HG02852 (cell line): Measurements from ENCODE around the gene VPS39.

Experiments
- ATAC-seq: cut with Tn5 transposase; IDR thresholded peaks from one replicate; pipeline ENCODE4 v1.9.1; 2021; ENCODE audit warnings: mild to moderate bottlenecking, moderate library complexity; ENCODE audit not compliant: unreplicated experiment

VPS39 gene

DNA sequence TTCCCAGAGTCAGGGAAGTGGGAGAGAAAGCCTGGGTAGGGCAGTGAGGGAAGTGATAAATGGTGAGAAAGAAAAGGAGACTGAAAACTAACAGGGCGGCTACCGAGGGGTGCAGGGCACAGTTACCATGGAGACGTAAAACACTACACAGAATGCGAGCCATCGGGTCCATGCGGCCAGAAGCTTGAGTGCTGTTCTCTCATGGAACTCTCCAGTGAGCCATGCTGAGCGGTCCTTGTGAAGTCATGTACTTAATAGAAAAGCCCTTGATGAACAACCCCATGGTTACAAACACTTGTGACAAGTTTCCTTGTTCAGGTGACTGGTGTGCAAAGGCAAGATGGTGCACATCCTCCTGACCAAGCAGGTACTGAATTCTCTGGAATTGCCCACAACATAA lies 48.0 kb downstream of the VPS39 start:
- no peak for ATAC-seq

DNA sequence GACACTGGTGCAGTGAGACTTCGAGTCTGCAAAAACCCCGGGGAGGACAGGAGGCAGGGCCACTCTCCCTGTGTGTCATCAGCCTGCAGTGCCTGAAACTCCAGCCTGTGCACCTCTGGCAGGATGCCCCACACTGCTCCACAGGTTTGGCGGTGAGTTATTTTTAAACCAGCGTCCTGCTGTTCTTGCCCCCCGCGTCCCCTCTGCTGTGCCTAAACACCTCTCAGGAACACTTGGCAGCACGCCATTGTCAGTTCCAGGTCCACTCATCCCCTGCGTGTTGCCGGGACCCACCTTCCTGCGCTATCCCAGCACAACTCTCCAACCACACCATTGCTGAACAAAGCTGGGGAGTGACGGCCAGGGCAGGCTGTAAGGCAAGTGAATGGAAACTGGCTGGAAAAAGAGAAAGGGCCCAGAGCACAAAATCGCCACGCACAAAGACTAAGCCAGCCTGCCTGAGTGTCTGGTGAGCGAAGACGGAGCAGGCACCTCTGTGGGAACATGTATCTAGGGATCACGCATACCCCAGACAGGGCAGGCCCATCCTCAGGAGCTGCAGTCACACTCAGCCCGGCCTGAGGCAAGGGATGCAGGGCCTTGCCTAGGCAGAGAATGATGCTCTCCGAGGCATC lies 48.6 kb downstream of the VPS39 start:
- no peak for ATAC-seq

DNA sequence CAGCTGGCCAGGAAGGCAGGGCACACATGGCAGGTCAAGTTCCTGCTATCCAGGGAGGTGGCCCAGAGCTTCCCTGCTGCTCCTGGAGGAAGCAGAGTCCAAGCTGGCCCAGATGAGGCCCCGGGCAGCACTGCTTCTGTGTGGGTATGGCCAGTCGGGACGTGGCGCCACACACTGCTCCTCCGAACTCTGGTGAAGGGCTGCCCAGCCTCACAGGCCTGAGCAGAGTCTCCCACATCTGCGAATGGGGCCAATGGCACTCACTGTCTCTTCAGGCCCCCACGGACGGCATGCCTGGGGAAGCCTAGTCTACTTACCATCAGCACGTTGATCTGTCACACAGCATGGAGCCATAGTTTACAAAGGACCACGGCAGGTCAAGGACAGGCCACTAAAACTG lies 49.2 kb downstream of the VPS39 start:
- no peak for ATAC-seq

- ATAC-seq: no peak
These were observed 49.9 kb downstream of the VPS39 start for GRCh38 chr15:42157981-42158765.

GRCh38 chr15:42157381-42157780 lies 50.7 kb downstream of the VPS39 start:
- ATAC-seq: no peak

DNA sequence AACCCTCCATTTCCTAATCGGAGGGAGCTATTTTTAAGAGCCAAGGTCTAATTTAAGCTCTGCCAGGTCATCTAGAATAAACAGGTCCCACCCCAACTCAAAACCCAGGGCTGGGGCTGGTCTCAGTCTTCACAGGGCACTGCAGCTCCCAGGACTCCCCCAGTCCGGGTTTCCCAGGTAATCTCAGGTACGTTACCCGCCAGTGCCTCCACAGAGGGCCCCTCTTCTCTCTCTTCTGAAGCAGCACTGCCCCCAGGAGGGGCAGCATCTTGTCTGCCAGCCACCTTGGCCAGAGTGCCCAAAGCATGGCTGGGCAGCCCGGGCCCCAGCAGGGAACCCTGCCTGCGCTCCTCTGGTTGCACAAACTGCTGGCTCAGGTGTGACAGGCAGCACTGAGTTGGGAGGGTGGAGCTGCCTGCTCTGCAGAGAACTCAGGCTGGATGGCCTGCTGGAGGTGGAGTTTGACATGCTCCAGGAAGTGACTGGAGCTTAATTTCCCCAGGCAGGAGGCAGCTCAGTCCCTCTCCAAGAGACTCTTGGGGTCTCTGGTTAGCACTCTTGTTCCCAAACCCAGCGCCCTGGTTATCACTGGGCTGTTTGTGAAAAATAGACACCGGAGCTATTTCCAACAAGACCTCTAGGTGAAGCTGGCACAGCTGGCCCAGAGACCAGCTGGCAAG lies 51.7 kb downstream of the VPS39 start, which contains the start of gene PLA2G4F:
Gene PLA2G4F (minus strand): TSS at position 394 of the 680 bp plus-strand sequence. CDS start 87 bp downstream, at position 307.
- ATAC-seq: no peak

GRCh38 chr15:42155546-42156242 lies 52.4 kb downstream of the VPS39 start:
- no peak for ATAC-seq

- ATAC-seq: no peak
These were observed 53.1 kb downstream of the VPS39 start for GRCh38 chr15:42154956-42155355.

DNA sequence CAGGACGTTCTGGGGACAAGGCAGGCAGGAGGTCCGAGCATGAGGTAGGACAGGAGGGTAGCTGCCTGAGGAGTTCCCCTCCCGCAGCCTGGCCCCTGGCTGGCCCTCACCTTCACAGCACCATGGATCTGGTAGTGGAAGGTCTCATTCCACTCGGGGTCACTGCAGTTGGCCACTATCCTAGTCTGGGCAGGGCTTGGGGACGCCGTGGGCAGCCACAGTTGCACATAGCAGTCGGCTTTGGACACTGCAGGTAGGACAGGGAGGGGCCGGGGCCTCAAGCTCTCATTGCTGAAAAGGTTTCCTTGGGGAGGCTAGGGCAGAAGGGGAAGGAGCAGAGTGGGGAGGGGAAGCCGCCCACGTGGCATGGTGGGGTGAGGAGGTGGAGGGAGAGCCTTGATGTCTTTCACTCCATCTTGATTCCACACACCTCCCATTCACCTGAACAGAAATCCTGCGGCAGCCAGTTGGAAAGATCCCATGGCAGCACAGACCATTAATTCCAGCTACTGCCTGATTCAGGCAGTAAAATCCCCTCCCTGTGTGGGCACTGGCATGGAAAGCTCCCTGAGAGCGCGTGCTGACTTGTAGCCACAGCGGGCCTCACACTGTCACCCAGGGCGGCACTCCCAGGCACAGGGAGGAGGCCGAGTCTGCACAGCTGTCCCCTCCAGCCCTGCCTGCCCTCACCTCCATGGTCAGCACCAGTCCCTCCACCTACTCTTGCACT lies 53.7 kb downstream of the VPS39 start:
- no peak for ATAC-seq

- no peak for ATAC-seq
These were observed 54.3 kb downstream of the VPS39 start for GRCh38 chr15:42153874-42154211.

- ATAC-seq: no peak
These were observed 55.0 kb downstream of the VPS39 start for GRCh38 chr15:42152921-42153698.

DNA sequence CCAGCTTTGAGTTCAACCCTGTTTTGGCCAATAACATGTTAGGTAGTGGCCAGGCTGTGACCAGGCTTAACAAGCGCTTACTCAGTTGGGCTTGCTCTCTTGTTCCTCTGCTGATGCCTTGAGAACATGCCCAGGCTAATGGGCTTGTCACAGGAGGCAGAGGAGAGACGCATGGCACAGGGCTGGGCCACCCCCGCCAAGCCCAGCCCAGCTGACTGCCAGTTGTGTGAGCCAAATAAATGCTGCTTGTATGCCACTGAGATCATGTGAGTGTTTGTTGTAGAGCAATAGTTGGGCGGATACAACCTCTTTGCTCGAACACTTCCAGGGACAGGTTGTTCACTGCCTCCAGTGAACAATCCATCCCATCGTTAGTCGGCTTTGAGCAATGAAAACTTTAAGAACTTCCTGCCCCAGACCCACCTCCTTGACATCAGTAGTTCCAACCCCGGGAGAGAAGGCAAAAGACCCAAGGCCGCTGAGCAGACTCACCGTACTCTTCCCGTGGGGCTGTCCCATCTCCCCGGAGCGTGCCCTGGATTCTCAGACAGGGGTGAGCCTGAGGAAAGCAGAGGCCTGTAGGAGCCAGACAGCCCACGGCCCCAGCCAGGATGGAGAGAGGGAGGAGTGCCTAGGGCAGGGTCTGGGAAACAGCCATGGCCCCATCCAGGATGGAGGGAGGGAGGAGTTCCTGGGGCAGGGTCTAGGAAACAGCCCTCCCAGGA lies 55.7 kb downstream of the VPS39 start:
- ATAC-seq: no peak

- no peak for ATAC-seq
These were observed 56.4 kb downstream of the VPS39 start for GRCh38 chr15:42151736-42152135.

DNA sequence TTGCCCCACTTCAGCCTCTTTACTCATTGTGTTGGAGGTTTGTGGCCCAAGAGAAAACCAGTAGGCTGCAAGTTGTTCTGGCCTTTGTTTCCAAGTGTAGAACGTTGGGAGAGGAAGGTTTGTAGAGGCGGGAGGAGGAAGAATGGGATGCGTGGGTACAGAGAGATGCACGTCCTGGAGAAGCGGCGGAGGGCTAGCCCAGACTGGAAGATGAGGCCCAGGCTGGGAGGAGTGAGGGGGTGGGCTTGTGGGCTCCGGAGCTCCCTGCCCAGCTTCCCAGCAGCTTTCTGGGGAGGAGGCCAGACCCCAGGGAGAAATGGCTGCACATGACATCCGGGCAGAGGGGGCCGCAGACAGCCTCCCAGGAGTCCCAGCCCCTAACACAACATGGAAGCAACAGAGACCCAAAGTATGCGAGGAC lies 57.0 kb downstream of the VPS39 start:
- ATAC-seq: no peak

- no peak for ATAC-seq
These were observed 57.7 kb downstream of the VPS39 start for GRCh38 chr15:42150219-42150970.

DNA sequence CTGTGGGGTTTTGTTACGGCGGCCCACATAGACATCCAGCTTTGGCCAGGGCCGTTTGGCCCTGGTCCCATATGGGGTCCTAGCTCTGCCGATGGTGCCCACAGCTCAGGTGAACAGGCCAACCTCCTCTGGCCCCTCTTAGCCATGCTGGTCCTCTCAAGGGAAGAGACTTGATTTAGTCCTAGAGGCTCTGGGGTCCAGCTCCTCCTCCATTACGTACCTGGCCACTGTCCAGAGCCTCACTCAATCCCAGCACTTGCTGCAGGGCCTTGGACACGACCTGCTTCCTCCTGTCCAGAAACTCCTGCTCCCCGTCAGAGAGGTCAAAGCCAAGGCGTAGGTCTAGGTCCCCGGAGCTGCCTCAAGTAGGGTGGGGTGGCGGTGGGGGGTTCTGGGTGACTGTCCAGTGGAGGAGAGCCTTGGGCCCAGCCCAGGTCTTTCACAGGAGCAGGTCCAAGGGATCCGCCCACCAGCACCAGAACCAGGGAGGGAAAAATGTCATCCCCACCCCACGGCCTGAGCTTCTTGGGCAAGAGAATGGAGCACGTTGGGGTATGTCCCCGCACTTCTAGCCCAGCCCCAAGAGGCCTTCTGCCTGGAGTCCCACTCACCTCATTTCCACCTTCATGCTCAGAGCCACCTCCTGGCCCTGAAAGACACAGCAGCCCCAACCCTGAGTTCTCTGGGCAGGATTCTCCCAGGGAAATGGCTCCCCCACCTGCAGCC lies 58.4 kb downstream of the VPS39 start:
- ATAC-seq: no peak

GRCh38 chr15:42148808-42149492 lies 59.2 kb downstream of the VPS39 start:
- no peak for ATAC-seq

GRCh38 chr15:42147431-42147735 lies 60.7 kb downstream of the VPS39 start:
- ATAC-seq: no peak
